HepG2 (cell line): ENCODE results near the gene ABCG1. TPM values are rescaled to one million over a fixed set of nuclear protein-coding genes. Genes with fewer than 3 reads are reported as not detected.

Source experiments
- ATAC-seq: fragments of 200-7000 bp; cut with Tn5 transposase; 3 replicates; pipeline ENCODE4 v1.9.1; 2020; ENCODE audit warnings: mild to moderate bottlenecking, moderate library complexity
- BruUV-seq: library from RNA; stranded (reverse); fragments of 400-500 nt; replicated peaks from 2 replicates; lab custom pipeline; 2021; lab: Mats Ljungman, UMichigan
- CTCF ChIA-PET: fragments of 300-600 bp; formaldehyde crosslinking; extraction: SDS; loops from one replicate; lab custom pipeline; 2021; ENCODE audit warnings: low total read pairs, inconsistent platforms, low intra/inter-chr PET ratio; lab: Yijun Ruan, JAX
- POLR2A ChIA-PET: fragments of 350-600 bp; sonication (Branson Sonifier 250); formaldehyde crosslinking; loops from one replicate; lab custom pipeline; 2020; ENCODE audit warnings: antibody characterized with exemption, inconsistent platforms; lab: Yijun Ruan, JAX
- DNase-seq: peaks from one replicate; pipeline ENCODE4 v3.0.0-alpha.2; 2015; ENCODE audit warnings: low spot score
- FAIRE-seq: peaks from 3 replicates; lab custom pipeline; 2011; peaks lifted over from hg19 to GRCh38; lab: Jason Lieb, UNC
- H2AFZ ChIP-seq: one replicate; pipeline ENCODE4 v1.6.1; 2011; ENCODE audit warnings: low read length, inconsistent platforms
- H3K27ac ChIP-seq: fragments of 300-600 bp; 3 replicates; pipeline ENCODE4 v1.8.0; 2011; ENCODE audit warnings: mixed run types, mild to moderate bottlenecking, mixed read lengths, low read length, inconsistent platforms; ENCODE audit not compliant: insufficient read depth; ENCODE audit errors: extremely low read length
- H3K27me3 ChIP-seq, 2 experiments: fragments of 200-600 bp in 1 of 2; 2 replicates in 1 of 2; 3 replicates in 1 of 2; pipeline versions ENCODE4 v1.6.0 to v1.8.0; 2011; ENCODE audit warnings: low read length in 2 of 2, mild to moderate bottlenecking in 2 of 2, moderate library complexity in 2 of 2, inconsistent platforms in 1 of 2; ENCODE audit not compliant: insufficient read depth in 2 of 2, control insufficient read depth in 1 of 2
- H3K36me3 ChIP-seq, 2 experiments: fragments of 200-600 bp in 1 of 2; replicated peaks in 1 of 2; 2 replicates in 1 of 2; 3 replicates in 1 of 2; pipeline versions ENCODE4 v1.5.1 to v1.8.0; 2011; ENCODE audit warnings: low read length in 2 of 2, inconsistent platforms in 1 of 2; ENCODE audit not compliant: insufficient read depth in 2 of 2, control insufficient read depth in 1 of 2
- H3K4me1 ChIP-seq: 2 replicates; pipeline ENCODE4 v1.5.1; 2012; ENCODE audit warnings: low read length, inconsistent platforms; ENCODE audit not compliant: insufficient read depth
- H3K4me2 ChIP-seq: 2 replicates; pipeline ENCODE4 v1.6.0; 2011; ENCODE audit warnings: low read depth, low read length, inconsistent platforms
- H3K4me3 ChIP-seq, 3 experiments: fragments of 200-600 bp in 1 of 3; sonication (generic), shearing (Covaris generic) in 1 of 3; replicated peaks in 1 of 3; 2 replicates each; pipeline ENCODE4 v1.5.1; 2011 to 2016; ENCODE audit warnings: low read length in 3 of 3, inconsistent platforms in 2 of 3, low read depth in 2 of 3, mild to moderate bottlenecking in 2 of 3, control low read depth in 1 of 3, mixed read lengths in 1 of 3; ENCODE audit not compliant: insufficient read depth in 1 of 3
- H3K79me2 ChIP-seq: one replicate; pipeline ENCODE4 v1.6.1; 2011; ENCODE audit warnings: low read length, inconsistent platforms; ENCODE audit not compliant: insufficient read depth
- H3K9ac ChIP-seq: 2 replicates; pipeline ENCODE4 v1.6.0; 2011; ENCODE audit warnings: mild to moderate bottlenecking, low read depth, low read length, inconsistent platforms; ENCODE audit not compliant: insufficient read depth
- H3K9me3 ChIP-seq: 2 replicates; pipeline ENCODE4 v1.5.1; 2012; ENCODE audit warnings: mild to moderate bottlenecking, low read length
- H4K20me1 ChIP-seq: 2 replicates; pipeline ENCODE4 v1.6.0; 2011; ENCODE audit warnings: inconsistent platforms, mild to moderate bottlenecking, low read length, moderate library complexity; ENCODE audit not compliant: insufficient read depth
- CREB1 ChIP-seq, 2 experiments: fragments of 450-650 bp in 1 of 2; IDR thresholded peaks; 2 replicates each; pipeline ENCODE4 v1.6.1; 2016 to 2017; ENCODE audit warnings: control low read depth in 1 of 2, mild to moderate bottlenecking in 1 of 2, missing compliant biosample characterization in 1 of 2, missing genetic modification characterization in 1 of 2
- JUNB ChIP-seq: sonication (generic); formaldehyde crosslinking; IDR thresholded peaks from 2 replicates; pipeline ENCODE4 v1.8.0; 2022; ENCODE audit warnings: missing genetic modification reagents, mild to moderate bottlenecking, borderline replicate concordance
- KLF13 ChIP-seq: sonication (generic); formaldehyde crosslinking; IDR thresholded peaks from 2 replicates; pipeline ENCODE4 v1.4.0; 2020; ENCODE audit warnings: mild to moderate bottlenecking, missing genetic modification reagents
- MAZ ChIP-seq, 2 experiments: sonication (generic) in 1 of 2; formaldehyde crosslinking in 1 of 2; IDR thresholded peaks; 2 replicates each; pipeline versions ENCODE4 v1.5.0 to v1.6.1; 2012 to 2020; ENCODE audit warnings: low read depth in 2 of 2, mild to moderate bottlenecking in 2 of 2, borderline replicate concordance in 1 of 2, improper control_type of control experiment in 1 of 2, low read length in 1 of 2, missing genetic modification reagents in 1 of 2, moderate library complexity in 1 of 2
- TBL1XR1 ChIP-seq: fragments of 150-350 bp; IDR thresholded peaks from 2 replicates; pipeline ENCODE4 v1.6.1; 2014; ENCODE audit warnings: borderline replicate concordance, low read length; ENCODE audit not compliant: partially characterized antibody
- TCF7 ChIP-seq: sonication (generic); IDR thresholded peaks from 2 replicates; pipeline ENCODE4 v1.6.1; 2016; ENCODE audit warnings: antibody characterized with exemption, low read depth
- ZFP41 ChIP-seq: sonication (generic); formaldehyde crosslinking; IDR thresholded peaks from 2 replicates; pipeline ENCODE4 v1.4.0; 2020; ENCODE audit warnings: mild to moderate bottlenecking, missing genetic modification reagents, borderline replicate concordance
- ZNF205 ChIP-seq: IDR thresholded peaks from 2 replicates; pipeline ENCODE4 v1.6.1; 2018; ENCODE audit warnings: missing biosample characterization, missing genetic modification reagents
- ZNF207 ChIP-seq: fragments of 450-650 bp; IDR thresholded peaks from 2 replicates; pipeline ENCODE4 v1.6.1; 2016; ENCODE audit warnings: antibody characterized with exemption, borderline replicate concordance
- ZNF468 ChIP-seq: sonication (generic); formaldehyde crosslinking; IDR thresholded peaks from 2 replicates; pipeline ENCODE4 v1.8.0; 2022; ENCODE audit warnings: mild to moderate bottlenecking, moderate library complexity, missing genetic modification reagents
- ZNF7 ChIP-seq: IDR thresholded peaks from 2 replicates; pipeline ENCODE4 v1.6.1; 2016; ENCODE audit warnings: missing biosample characterization, missing genetic modification reagents
- ZNF724P ChIP-seq: sonication (generic); formaldehyde crosslinking; IDR thresholded peaks from 2 replicates; pipeline ENCODE4 v1.8.0; 2022; ENCODE audit warnings: missing genetic modification reagents, borderline replicate concordance
- ZNF768 ChIP-seq: sonication (generic); formaldehyde crosslinking; IDR thresholded peaks from 2 replicates; pipeline ENCODE4 v1.4.0; 2020; ENCODE audit warnings: missing genetic modification reagents
- WGBS: methylation state at CpG from one replicate; pipeline ENCODE4 v1.1.6; 2017; ENCODE audit warnings: low lambda C conversion rate; 5-methylcytosine and 5-hydroxymethylcytosine counted together
- in situ Hi-C: cut with HindIII; loops from 2 replicates; pipeline ENCODE4 v1.10.0; 2017; ENCODE audit warnings: low pct_unique_long_range_greater_than_20kb; ENCODE audit not compliant: extremely low pct_ligation_motif_present
- intact Hi-C: fragments of 100-400 bp; cut with micrococcal nuclease; formaldehyde crosslinking; loops from one replicate; pipeline ENCODE4 v1.10.0; 2022; ENCODE audit not compliant: unreplicated experiment
- polyA plus RNA-seq, 8 experiments: library from polyadenylated mRNA; depleted of rRNA in 3 of 8; stranded (reverse) in 7 of 8; unstranded in 1 of 8; fragments of >200 nt; fragmentation: Illumina TruSeq in 4 of 8; extraction: Trizol in 4 of 8; gene quantifications; 2 replicates each; pipeline versions ENCODE4 v1.2.1 to v1.2.3, GENCODE V29; 2011 to 2016; ENCODE audit warnings: low read depth in 4 of 8, missing spikeins in 1 of 8, mixed read lengths in 1 of 8; ENCODE audit not compliant: insufficient read depth in 1 of 8
- total RNA-seq, 5 experiments: library from RNA; depleted of rRNA; stranded (reverse); fragments of >200 nt; fragmentation: Illumina TruSeq; extraction: Trizol; gene quantifications; 2 replicates each; pipeline ENCODE4 v1.2.3, GENCODE V29; 2016; ENCODE audit warnings: low read depth in 1 of 5
- TF ChIP-seq, protein P1 (sequence below): sonication (generic); formaldehyde crosslinking; conservative IDR thresholded peaks from 2 replicates; pipeline ENCODE4 v1.4.0; 2020; ENCODE audit warnings: missing genetic modification reagents
- TF ChIP-seq, protein P2 (sequence below): sonication (generic); formaldehyde crosslinking; IDR thresholded peaks from 2 replicates; pipeline ENCODE4 v1.8.0; 2022; ENCODE audit warnings: missing genetic modification reagents, mild to moderate bottlenecking, borderline replicate concordance

ABCG1 gene
- total and polyA plus RNA-seq, 2 of the 13 experiments (the other 11 are each of a cell fraction or from before 2014, with no cell fraction given), result 0.04 TPM; not detected in 1

DNA sequence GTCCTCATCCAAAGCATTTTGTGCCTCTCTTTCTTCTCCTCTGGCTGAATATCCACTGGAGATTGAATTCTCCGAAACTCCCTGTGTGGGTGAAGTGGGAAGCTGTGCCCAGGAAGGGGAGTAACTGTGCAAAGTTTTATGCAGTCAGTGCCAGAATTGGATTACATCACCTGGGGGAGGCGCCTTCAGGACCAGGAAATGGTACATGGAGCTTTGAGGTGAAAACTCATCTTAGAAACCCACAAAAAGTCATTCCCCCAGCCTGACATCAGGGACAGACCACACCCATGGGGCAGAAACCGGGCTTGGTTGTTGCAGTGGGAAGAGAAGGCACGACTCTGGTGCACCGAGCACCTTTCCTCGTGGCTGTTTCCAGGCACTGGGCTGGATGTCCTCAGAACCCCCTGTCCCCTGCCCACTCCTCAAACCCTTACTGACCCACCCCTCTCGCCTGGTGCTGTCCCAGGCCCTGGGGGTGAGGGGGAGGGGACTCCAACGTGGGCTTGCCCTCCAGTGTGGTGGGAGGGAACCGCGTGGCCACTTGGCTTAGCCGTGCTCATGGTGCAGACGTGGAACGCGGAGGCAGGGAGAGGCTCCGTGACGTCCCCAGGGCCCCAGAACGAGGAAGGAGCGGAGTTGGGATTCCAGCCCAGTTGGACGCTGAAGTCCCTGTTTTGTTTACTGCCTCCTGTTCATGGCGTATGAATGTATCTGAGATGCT, 80.5 kb downstream of the ABCG1 start:
- no peaks in the 10 kb centered on the region for H3K36me3 ChIP-seq
- FAIRE-seq, result no peak
- no peak overlapping the region for H3K9ac ChIP-seq
- H3K4me2 ChIP-seq, result no peak overlapping the region
- H2AFZ ChIP-seq, result no peak overlapping the region
- ChIA-PET POLR2A (no interaction called here), CTCF (no interaction called here)
- WGBS, result 45% methylated on average over 8 of the region's 20 CpGs
- DNase-seq, result no peak
- in situ Hi-C loops (no loop called here), intact Hi-C loops (no loop called here)
- H3K9me3 ChIP-seq, result no peaks in the 10 kb centered on the region
- H4K20me1 ChIP-seq, result no peaks in the 10 kb centered on the region
- H3K4me1 ChIP-seq, result no peaks in the 10 kb centered on the region
- no peak for ATAC-seq
- H3K79me2 ChIP-seq, result no peaks in the 10 kb centered on the region
- H3K27me3 ChIP-seq, result peaks cover 5 to 49% of the 10 kb centered on the region in 2 experiments; a peak in 3 of 5 replicates
- TF ChIP-seq ZNF207, result no peak
- no peak for TF ChIP-seq JUNB (CRISPR knock-in tag)
- TF ChIP-seq ZNF724P (CRISPR knock-in tag), result no peak
- TF ChIP-seq CREB1 (IDR thresholded peaks at IDR 0.05), result no peak
- TF ChIP-seq CREB1 (CRISPR knock-in tag; IDR thresholded peaks at IDR 0.05), result no peak
- TF ChIP-seq, protein P1, sequence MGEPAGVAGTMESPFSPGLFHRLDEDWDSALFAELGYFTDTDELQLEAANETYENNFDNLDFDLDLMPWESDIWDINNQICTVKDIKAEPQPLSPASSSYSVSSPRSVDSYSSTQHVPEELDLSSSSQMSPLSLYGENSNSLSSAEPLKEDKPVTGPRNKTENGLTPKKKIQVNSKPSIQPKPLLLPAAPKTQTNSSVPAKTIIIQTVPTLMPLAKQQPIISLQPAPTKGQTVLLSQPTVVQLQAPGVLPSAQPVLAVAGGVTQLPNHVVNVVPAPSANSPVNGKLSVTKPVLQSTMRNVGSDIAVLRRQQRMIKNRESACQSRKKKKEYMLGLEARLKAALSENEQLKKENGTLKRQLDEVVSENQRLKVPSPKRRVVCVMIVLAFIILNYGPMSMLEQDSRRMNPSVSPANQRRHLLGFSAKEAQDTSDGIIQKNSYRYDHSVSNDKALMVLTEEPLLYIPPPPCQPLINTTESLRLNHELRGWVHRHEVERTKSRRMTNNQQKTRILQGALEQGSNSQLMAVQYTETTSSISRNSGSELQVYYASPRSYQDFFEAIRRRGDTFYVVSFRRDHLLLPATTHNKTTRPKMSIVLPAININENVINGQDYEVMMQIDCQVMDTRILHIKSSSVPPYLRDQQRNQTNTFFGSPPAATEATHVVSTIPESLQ (CRISPR knock-in tag), result no peak
- no peak for TF ChIP-seq ZNF468 (CRISPR knock-in tag)
- TF ChIP-seq MAZ (IDR thresholded peaks at IDR 0.05; ENCODE audit: borderline replicate concordance, low read depth, low read length), result no peak
- no peak for TF ChIP-seq MAZ (CRISPR knock-in tag; IDR thresholded peaks at IDR 0.05; ENCODE audit: low read depth)
- no peak for TF ChIP-seq ZNF205 (CRISPR knock-in tag)
- TF ChIP-seq KLF13, result no peak
- no peak for TF ChIP-seq ZFP41 (CRISPR knock-in tag)
- no peak for TF ChIP-seq TCF7
- no peak for TF ChIP-seq ZNF768 (CRISPR knock-in tag)
- no peak for TF ChIP-seq TBL1XR1
- no peak for TF ChIP-seq ZNF7 (CRISPR knock-in tag)
- TF ChIP-seq, protein P2, sequence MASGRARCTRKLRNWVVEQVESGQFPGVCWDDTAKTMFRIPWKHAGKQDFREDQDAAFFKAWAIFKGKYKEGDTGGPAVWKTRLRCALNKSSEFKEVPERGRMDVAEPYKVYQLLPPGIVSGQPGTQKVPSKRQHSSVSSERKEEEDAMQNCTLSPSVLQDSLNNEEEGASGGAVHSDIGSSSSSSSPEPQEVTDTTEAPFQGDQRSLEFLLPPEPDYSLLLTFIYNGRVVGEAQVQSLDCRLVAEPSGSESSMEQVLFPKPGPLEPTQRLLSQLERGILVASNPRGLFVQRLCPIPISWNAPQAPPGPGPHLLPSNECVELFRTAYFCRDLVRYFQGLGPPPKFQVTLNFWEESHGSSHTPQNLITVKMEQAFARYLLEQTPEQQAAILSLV (CRISPR knock-in tag), result no peak
- no peak overlapping the region for H3K4me3 ChIP-seq
- BruUV-seq, result no TSS peak
- no peak overlapping the region for H3K27ac ChIP-seq
